Spleen (tissue), 7 donors: Measurements from ENCODE around the gene RASSF5.

Source experiments
- POLR2AphosphoS5 ChIP-seq, 3 donors: sonication (generic); formaldehyde crosslinking; IDR thresholded peaks; one replicate each; pipeline ENCODE4 v1.5.1; 2017; ENCODE audit warnings: antibody characterized with exemption in 3 of 3
- TF ChIP-seq, protein P1 (sequence below), 11 experiments: fragments of 200-600 bp in 7 of 11; fragments of 450-650 bp in 4 of 11; sonication (generic) in 4 of 11; IDR thresholded peaks in 8 of 11; conservative IDR thresholded peaks in 3 of 11; 1 replicate in 7 of 11; 2 replicates in 4 of 11; pipeline versions ENCODE4 v1.4.0 to v1.8.0; 2016 to 2021; ENCODE audit warnings: antibody characterized with exemption in 11 of 11, inconsistent platforms in 4 of 11, mild to moderate bottlenecking in 1 of 11
- donor health status: DM: no; HTN: no; CAD: no; lungs with moderate emphysema.
- donor health status: DM: no; HTN: no; CAD: no.
- donor health status: DM: no; HTN: no; CAD: no.

DNA sequence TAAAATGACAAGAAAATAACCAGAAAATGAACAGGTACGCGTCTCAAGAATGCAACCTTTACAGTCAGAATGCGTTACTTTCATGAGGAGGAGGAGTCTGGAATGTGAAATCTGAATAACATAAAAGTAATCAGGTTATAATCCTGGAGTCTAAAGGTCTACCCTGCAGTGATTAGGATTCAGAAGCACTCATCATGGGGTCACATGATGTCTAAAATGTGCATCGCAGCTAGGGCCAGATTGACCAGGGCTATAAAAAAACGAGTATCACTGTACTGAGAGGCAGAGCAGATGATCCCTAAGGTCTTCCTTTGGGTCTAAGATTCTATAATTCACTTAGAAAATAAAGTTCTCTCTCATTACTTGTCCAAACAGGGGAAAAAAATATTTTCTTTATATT lies 97.5 kb downstream of the RASSF5 start:
- TF ChIP-seq, protein P1, sequence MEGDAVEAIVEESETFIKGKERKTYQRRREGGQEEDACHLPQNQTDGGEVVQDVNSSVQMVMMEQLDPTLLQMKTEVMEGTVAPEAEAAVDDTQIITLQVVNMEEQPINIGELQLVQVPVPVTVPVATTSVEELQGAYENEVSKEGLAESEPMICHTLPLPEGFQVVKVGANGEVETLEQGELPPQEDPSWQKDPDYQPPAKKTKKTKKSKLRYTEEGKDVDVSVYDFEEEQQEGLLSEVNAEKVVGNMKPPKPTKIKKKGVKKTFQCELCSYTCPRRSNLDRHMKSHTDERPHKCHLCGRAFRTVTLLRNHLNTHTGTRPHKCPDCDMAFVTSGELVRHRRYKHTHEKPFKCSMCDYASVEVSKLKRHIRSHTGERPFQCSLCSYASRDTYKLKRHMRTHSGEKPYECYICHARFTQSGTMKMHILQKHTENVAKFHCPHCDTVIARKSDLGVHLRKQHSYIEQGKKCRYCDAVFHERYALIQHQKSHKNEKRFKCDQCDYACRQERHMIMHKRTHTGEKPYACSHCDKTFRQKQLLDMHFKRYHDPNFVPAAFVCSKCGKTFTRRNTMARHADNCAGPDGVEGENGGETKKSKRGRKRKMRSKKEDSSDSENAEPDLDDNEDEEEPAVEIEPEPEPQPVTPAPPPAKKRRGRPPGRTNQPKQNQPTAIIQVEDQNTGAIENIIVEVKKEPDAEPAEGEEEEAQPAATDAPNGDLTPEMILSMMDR (IDR thresholded peaks at IDR 0.05 in 8 of 11, conservative IDR thresholded peaks at IDR 0.05 in 3 of 11), result no peak
- no peak for TF ChIP-seq POLR2AphosphoS5 (IDR thresholded peaks at IDR 0.05)
